Measurements from ENCODE around the gene CREBBP.

GRCh38 chr16:3740934-3741333, 139.6 kb downstream of the CREBBP start:
- TF ChIP-seq POLR2A (IDR thresholded peaks at IDR 0.05; ENCODE audit: low read depth) (no peak), EP300 (IDR thresholded peaks at IDR 0.05) (no peak), CTCF (IDR thresholded peaks at IDR 0.05) (no peak), POLR2AphosphoS5 (IDR thresholded peaks at IDR 0.05) (no peak)
